Endothelial cell of umbilical vein (primary cell): Measurements from ENCODE around the gene EPHA10. TPM values are rescaled to one million over a fixed set of nuclear protein-coding genes. Genes with fewer than 3 reads are reported as not detected.

ENCODE experiments used
- BruUV-seq: library from RNA; stranded (reverse); fragments of 400-500 nt; replicated peaks from 2 replicates; lab custom pipeline; 2021; lab: Mats Ljungman, UMichigan
- CTCF ChIA-PET: fragments of 300-600, 350-600 bp; sonication (Branson Sonifier 250); formaldehyde crosslinking; loops from one replicate; lab custom pipeline; 2021; ENCODE audit warnings: antibody characterized with exemption, inconsistent platforms; lab: Charles Lee
- POLR2A ChIA-PET: fragments of 300-600, 350-600 bp; sonication (Branson Sonifier 250); formaldehyde crosslinking; loops from one replicate; lab custom pipeline; 2021; ENCODE audit warnings: antibody characterized with exemption, inconsistent platforms; lab: Charles Lee
- DNase-seq: peaks from one replicate; pipeline ENCODE4 v3.0.0-alpha.2; 2011; ENCODE audit warnings: low read depth, low spot score
- FAIRE-seq: peaks from 2 replicates; lab custom pipeline; 2011; peaks lifted over from hg19 to GRCh38; lab: Jason Lieb, UNC
- H2AFZ ChIP-seq: 2 replicates; pipeline ENCODE4 v1.6.0; 2012; ENCODE audit warnings: low read depth, low read length, control low read depth, inconsistent platforms
- H3K27ac ChIP-seq: 2 replicates; pipeline ENCODE4 v1.5.1; 2011; ENCODE audit warnings: low read depth, mild to moderate bottlenecking, control low read depth, low read length, moderate library complexity; ENCODE audit not compliant: insufficient read depth
- H3K27me3 ChIP-seq, 2 experiments: 2 replicates each; pipeline versions ENCODE4 v1.6.0 to v1.6.1; 2011; ENCODE audit warnings: low read length in 2 of 2, mixed read lengths in 1 of 2; ENCODE audit not compliant: control insufficient read depth in 2 of 2, insufficient read depth in 2 of 2
- H3K36me3 ChIP-seq, 2 experiments: 2 replicates in 1 of 2; 3 replicates in 1 of 2; pipeline ENCODE4 v1.5.1; 2011; ENCODE audit warnings: low read length in 2 of 2, mild to moderate bottlenecking in 1 of 2, moderate library complexity in 1 of 2; ENCODE audit not compliant: control insufficient read depth in 2 of 2, insufficient read depth in 2 of 2; ENCODE audit errors: extremely low read depth in 1 of 2
- H3K4me1 ChIP-seq: 3 replicates; pipeline ENCODE4 v1.5.1; 2011; ENCODE audit warnings: mild to moderate bottlenecking, low read length; ENCODE audit not compliant: control insufficient read depth, insufficient read depth; ENCODE audit errors: extremely low read depth
- H3K4me2 ChIP-seq: 2 replicates; pipeline ENCODE4 v1.6.1; 2011; ENCODE audit warnings: low read length, control low read depth, mixed read lengths; ENCODE audit not compliant: insufficient read depth
- H3K4me3 ChIP-seq, 3 experiments: fragments of 200-600 bp in 1 of 3; sonication (generic), shearing (Covaris generic) in 1 of 3; replicated peaks in 1 of 3; 2 replicates each; pipeline ENCODE4 v1.5.1; 2011 to 2016; ENCODE audit warnings: control low read depth in 3 of 3, low read length in 3 of 3, mild to moderate bottlenecking in 2 of 3, inconsistent platforms in 1 of 3, low read depth in 1 of 3, moderate library complexity in 1 of 3; ENCODE audit not compliant: insufficient read depth in 1 of 3
- H3K79me2 ChIP-seq: 2 replicates; pipeline ENCODE4 v1.6.0; 2012; ENCODE audit warnings: low read length, inconsistent platforms; ENCODE audit not compliant: control insufficient read depth, insufficient read depth
- H3K9ac ChIP-seq: replicated peaks from 2 replicates; pipeline ENCODE3; 2011; ENCODE audit warnings: low read length, control low read depth; ENCODE audit not compliant: insufficient read depth; ENCODE audit errors: extremely low read depth
- H3K9me1 ChIP-seq: replicated peaks from 3 replicates; pipeline ENCODE4 v1.6.0; 2011; ENCODE audit warnings: mild to moderate bottlenecking, low read length; ENCODE audit not compliant: control insufficient read depth, insufficient read depth; ENCODE audit errors: extremely low read depth
- H3K9me3 ChIP-seq: replicated peaks from 2 replicates; pipeline ENCODE4 v1.5.1; 2012; ENCODE audit warnings: low read length, inconsistent platforms; ENCODE audit not compliant: control insufficient read depth, insufficient read depth
- H4K20me1 ChIP-seq: replicated peaks from 2 replicates; pipeline ENCODE3; 2011; ENCODE audit warnings: mild to moderate bottlenecking, low read length; ENCODE audit not compliant: control insufficient read depth, insufficient read depth; ENCODE audit errors: extremely low read depth
- EZH2 ChIP-seq: IDR thresholded peaks from 2 replicates; pipeline ENCODE4 v1.6.1; 2012; ENCODE audit warnings: borderline replicate concordance, low read depth, mild to moderate bottlenecking, moderate library complexity, low read length, inconsistent platforms; ENCODE audit not compliant: severe bottlenecking
- FOS ChIP-seq: IDR thresholded peaks from 2 replicates; pipeline ENCODE4 v1.6.1; 2011; ENCODE audit warnings: mild to moderate bottlenecking, low read length, moderate library complexity, borderline replicate concordance; ENCODE audit not compliant: insufficient read depth
- GATA2 ChIP-seq: IDR thresholded peaks from 2 replicates; pipeline ENCODE4 v1.7.0; 2011; ENCODE audit warnings: low read depth, mild to moderate bottlenecking, moderate library complexity, mixed read lengths, low read length; ENCODE audit not compliant: insufficient read length, insufficient read depth
- JUN ChIP-seq: IDR thresholded peaks from 2 replicates; pipeline ENCODE4 v1.6.1; 2011; ENCODE audit warnings: borderline replicate concordance, low read depth; ENCODE audit not compliant: insufficient read length, insufficient read depth
- MYC ChIP-seq: IDR thresholded peaks from one replicate; pipeline ENCODE4 v1.6.1; 2011; ENCODE audit warnings: mild to moderate bottlenecking, low read depth, low read length
- POLR2A ChIP-seq: IDR thresholded peaks from 2 replicates; pipeline ENCODE4 v1.6.1; 2012; ENCODE audit warnings: low read depth, mild to moderate bottlenecking, control low read depth, low read length
- POLR2AphosphoS5 ChIP-seq: IDR thresholded peaks from 2 replicates; pipeline ENCODE4 v1.6.1; 2012; ENCODE audit warnings: low read depth, mild to moderate bottlenecking, control low read depth, low read length, moderate library complexity; ENCODE audit not compliant: insufficient read depth
- dilution Hi-C: fragments of 300-500 bp; cut with MboI; formaldehyde crosslinking; loops from one replicate; pipeline ENCODE4 v1.15.0; 2019; ENCODE audit warnings: low sequenced_read_pairs; ENCODE audit not compliant: extremely low pct_ligation_motif_present
- intact Hi-C: fragments of 100-400 bp; cut with micrococcal nuclease; formaldehyde crosslinking; loops from one replicate; pipeline ENCODE4 v1.10.0; 2022
- polyA plus RNA-seq, 4 experiments: library from polyadenylated mRNA; depleted of rRNA in 3 of 4; stranded (reverse) in 3 of 4; unstranded in 1 of 4; fragments of >200 nt; gene quantifications; 2 replicates each; pipeline versions ENCODE4 v1.2.1 to v1.2.3, GENCODE V29; 2011 to 2012; ENCODE audit warnings: missing spikeins in 1 of 4
- total RNA-seq: library from RNA; stranded (reverse); gene quantifications from 2 replicates; pipeline ENCODE4 v1.2.3, GENCODE V29; 2021
- TF ChIP-seq, protein P1 (sequence below), 2 donors: IDR thresholded peaks; 1 replicate in 1 of 2; 2 replicates in 1 of 2; pipeline ENCODE4 v1.5.1; 2011; ENCODE audit warnings: low read length in 2 of 2, mild to moderate bottlenecking in 2 of 2, moderate library complexity in 2 of 2, control low read depth in 1 of 2, inconsistent platforms in 1 of 2, low read depth in 1 of 2; ENCODE audit not compliant: insufficient read depth in 1 of 2; ENCODE audit errors: extremely low read depth in 1 of 2
- TF ChIP-seq, protein P2 (sequence below): IDR thresholded peaks from 2 replicates; pipeline ENCODE4 v1.6.1; 2011; ENCODE audit not compliant: insufficient read depth, insufficient read length

Gene EPHA10
- total and polyA plus RNA-seq, 2 donors (not counting 3 experiments of a cell fraction or from before 2014, with no cell fraction given) = not detected

DNA sequence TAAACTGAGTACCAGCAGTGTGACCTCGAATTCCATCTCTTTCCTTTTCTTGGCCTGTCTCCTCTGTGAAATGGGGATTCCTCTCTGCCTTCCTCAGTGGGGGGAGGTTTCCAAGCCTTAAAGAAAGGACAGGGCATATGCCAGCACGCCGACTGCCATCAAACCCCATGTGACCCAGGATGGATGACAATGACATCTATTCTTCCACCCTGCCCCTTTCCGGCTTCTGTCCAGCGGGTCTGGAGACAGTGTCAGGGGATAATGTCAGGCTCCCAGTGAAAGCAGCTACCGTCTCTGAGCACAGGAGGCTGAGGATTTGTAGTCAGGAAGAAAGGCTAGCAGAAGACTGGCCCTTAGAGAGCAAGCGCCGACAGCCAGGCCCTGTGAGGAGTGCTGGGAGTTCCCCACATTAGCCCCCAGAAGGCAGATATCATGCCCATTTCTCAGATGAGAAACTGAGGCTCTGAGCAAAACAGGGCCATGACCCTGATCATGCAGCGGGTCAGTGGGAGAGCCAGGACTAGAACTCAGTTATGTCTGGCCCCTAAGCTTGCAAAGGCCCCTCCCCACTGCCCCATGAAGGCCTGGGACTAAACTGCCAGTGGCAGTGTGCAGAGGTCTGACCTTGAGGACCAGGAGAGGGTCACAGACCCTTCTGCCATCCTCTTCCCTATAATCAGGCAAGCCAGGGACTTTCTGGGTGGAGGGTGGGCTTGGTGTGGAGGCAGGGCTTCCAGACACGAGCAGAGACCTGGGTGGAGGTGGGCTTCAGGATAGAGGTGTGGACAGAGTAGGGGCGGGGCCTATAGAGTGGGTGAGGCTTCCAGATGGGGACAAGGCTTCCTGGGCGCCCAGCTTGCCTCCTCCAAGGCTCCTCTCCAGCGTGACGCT, 42.5 kb downstream of the EPHA10 start:
- no peak overlapping the region for H3K4me2 ChIP-seq
- H3K27me3 ChIP-seq = no peaks in the 10 kb centered on the region
- POLR2A ChIA-PET = no interaction called here
- no peak for TF ChIP-seq FOS
- TF ChIP-seq, protein P1, sequence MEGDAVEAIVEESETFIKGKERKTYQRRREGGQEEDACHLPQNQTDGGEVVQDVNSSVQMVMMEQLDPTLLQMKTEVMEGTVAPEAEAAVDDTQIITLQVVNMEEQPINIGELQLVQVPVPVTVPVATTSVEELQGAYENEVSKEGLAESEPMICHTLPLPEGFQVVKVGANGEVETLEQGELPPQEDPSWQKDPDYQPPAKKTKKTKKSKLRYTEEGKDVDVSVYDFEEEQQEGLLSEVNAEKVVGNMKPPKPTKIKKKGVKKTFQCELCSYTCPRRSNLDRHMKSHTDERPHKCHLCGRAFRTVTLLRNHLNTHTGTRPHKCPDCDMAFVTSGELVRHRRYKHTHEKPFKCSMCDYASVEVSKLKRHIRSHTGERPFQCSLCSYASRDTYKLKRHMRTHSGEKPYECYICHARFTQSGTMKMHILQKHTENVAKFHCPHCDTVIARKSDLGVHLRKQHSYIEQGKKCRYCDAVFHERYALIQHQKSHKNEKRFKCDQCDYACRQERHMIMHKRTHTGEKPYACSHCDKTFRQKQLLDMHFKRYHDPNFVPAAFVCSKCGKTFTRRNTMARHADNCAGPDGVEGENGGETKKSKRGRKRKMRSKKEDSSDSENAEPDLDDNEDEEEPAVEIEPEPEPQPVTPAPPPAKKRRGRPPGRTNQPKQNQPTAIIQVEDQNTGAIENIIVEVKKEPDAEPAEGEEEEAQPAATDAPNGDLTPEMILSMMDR (IDR thresholded peaks at IDR 0.05; ENCODE audit: extremely low read depth in 1 of 2, insufficient read depth in 1 of 2, low read depth in 1 of 2, low read length in 2 of 2) = no peak
- no peak for TF ChIP-seq GATA2
- TF ChIP-seq MYC = no peak
- TF ChIP-seq EZH2 = no peak
- TF ChIP-seq POLR2A = no peak
- TF ChIP-seq, protein P2, sequence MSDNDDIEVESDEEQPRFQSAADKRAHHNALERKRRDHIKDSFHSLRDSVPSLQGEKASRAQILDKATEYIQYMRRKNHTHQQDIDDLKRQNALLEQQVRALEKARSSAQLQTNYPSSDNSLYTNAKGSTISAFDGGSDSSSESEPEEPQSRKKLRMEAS = no peak
- no peak for TF ChIP-seq JUN
- no peak for TF ChIP-seq POLR2AphosphoS5
- H3K4me1 ChIP-seq = no peaks in the 10 kb centered on the region
- DNase-seq = no peak
- CTCF ChIA-PET = no interaction called here
- H3K36me3 ChIP-seq = no peaks in the 10 kb centered on the region
- no peak overlapping the region for H3K27ac ChIP-seq
- no peaks in the 10 kb centered on the region for H3K79me2 ChIP-seq
- FAIRE-seq = no peak
- BruUV-seq = no TSS peak
- no peak overlapping the region for H3K4me3 ChIP-seq
- H3K9ac ChIP-seq = no peak overlapping the region
- dilution Hi-C loops = no loop called here
- H4K20me1 ChIP-seq = no peaks in the 10 kb centered on the region
- no peaks in the 10 kb centered on the region for H3K9me1 ChIP-seq
- no peak overlapping the region for H2AFZ ChIP-seq
- H3K9me3 ChIP-seq = no peaks in the 10 kb centered on the region
- intact Hi-C loops = no loop called here
